Left ventricle myocardium superior (tissue), 1 donor: ENCODE measurements around the gene CCNI2. TPM values are rescaled to one million over a fixed set of nuclear protein-coding genes. Genes with fewer than 3 reads are reported as not detected.

Experiments used
- ATAC-seq: fragments of 200-7000 bp; cut with Tn5 transposase; one replicate; pipeline ENCODE4 v1.9.1; 2020; ENCODE audit warnings: mild to moderate bottlenecking, moderate library complexity
- DNase-seq: peaks from one replicate; pipeline ENCODE4 v3.0.0-alpha.2; 2020
- intact Hi-C: fragments of 100-400 bp; cut with micrococcal nuclease; formaldehyde crosslinking; loops from one replicate; pipeline ENCODE4 v1.11.0; 2022
- total RNA-seq: library from RNA; stranded (reverse); fragmentation: NEBNext Ultra II Directional; extraction: Animal tissue kit (Norgen Biotek cat#: 25700); gene quantifications from one replicate; pipeline ENCODE4 v1.2.1, GENCODE V29; 2021
- donor health status: DM: no; HTN: yes; CAD: no; lungs with severe emphysema.

The CCNI2 gene
- total RNA-seq, 1 donor from 2014 or later: 0.10 TPM

DNA sequence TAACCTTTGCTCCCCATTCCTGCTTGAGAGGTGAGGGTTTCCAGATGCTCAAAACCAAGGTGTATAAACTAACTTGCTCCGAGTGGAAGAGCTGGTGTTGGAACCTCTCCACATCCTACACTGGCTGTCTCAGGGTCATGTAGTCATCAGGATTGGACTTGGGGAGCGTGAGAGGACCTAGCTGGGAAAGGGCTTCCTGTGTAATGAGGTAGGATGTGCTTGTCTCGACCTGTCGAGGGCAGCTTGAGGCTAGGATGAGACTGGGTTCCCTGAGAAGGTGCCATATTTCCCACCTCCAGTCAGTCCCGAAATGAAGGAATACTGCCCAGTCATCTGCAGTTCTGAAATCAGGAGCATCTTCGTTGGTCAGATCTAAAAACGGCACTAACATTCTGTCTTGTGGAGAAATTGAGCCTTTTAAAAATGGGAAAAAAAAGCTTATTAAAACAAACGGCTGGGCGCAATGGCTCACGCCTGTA is 1.3 kb downstream of the CCNI2 start:
- DNase-seq (no peak), ATAC-seq (no peak)
- intact Hi-C loops: no loop called here

GRCh38 chr5:132749506-132749905 is 2.3 kb downstream of the CCNI2 start:
- ATAC-seq (no peak), DNase-seq (no peak)
- intact Hi-C loops: no loop called here

GRCh38 chr5:132750471-132751230 is 3.4 kb downstream of the CCNI2 start:
- intact Hi-C loops: no loop called here
- no peak for DNase-seq
- no peak for ATAC-seq

DNA sequence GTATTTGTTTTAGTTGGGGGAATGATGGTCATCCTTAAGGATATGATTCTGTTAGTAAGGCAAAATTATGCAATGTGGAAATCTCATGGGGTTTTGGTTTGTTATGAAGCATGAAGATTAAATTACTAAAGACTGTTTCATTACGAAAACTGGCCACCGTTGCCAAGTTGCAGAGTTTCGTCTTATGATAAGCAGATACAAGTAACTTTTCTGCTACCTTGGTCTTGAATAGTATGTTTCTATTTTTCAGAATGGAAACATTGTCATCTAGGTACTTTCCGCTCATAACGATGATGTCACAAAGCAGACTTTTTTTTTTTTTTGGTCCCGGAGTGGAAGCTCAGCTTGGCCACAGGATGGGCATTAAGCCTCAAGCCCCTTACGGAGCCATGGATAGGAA is 4.2 kb downstream of the CCNI2 start:
- DNase-seq (no peak), ATAC-seq (peak; percentile 51)
- intact Hi-C loops: no loop called here

DNA sequence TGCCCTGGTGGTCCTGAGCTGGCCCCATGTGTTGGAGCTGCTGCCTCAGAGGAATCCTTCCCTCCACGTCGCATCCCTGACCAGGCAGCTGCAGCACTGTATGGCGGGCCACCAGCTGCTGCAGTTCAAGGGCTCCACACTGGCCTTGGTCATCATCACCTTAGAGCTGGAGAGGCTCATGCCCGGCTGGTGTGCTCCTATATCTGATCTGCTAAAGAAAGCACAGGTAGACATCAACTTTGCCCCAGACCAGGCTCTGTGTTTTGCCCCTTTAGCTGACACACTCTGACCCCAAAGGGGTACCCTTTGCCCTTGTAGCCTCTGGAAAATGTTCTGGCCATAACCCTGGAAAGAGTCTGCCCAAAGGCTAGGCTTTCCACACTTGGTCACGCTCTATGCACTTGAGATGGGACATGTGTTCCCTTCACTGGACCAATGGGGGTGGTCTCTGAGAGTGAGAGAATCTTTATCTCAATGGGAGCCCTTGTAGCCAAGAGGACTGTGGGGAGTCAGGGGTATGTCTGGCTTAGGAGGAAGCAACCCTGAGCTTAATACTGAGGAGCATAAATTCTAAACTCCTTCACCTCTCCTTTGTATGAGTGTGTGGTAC is 4.8 kb downstream of the CCNI2 start:
- ATAC-seq (no peak), DNase-seq (no peak)
- intact Hi-C loops: no loop called here

DNA sequence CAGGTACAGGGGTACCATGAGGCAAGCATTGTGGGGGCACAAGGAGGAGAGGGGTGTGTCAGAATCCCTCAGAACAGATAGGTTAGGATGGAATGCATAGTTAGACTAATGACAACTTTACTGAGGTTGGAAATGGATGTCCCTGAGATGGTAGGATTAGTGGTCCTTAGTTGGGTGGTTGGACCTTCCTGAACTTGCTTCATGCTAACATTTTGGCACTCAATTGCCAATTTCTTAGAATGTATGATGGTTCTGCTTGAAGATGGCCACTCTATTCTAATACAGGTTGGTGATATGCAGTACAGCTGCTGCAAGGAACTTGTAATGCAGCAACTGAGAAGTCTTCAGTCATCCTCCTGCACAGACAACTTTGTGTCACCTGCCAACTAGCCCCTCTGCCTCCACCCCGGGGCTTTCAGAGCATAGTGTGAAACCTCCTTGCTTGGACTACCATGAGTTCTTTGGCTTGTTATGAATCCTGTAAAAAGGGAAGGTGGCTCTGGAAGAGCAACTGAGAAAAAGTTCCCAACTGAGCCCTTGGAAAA is 5.4 kb downstream of the CCNI2 start:
- ATAC-seq (no peak), DNase-seq (no peak)
- intact Hi-C loops: no loop called here

GRCh38 chr5:132753135-132753987 is 6.1 kb downstream of the CCNI2 start:
- no peak for DNase-seq
- intact Hi-C loops: no loop called here

GRCh38 chr5:132754111-132754510 is 6.9 kb downstream of the CCNI2 start:
- ATAC-seq (no peak), DNase-seq (no peak)
- intact Hi-C loops: no loop called here

More at GRCh38 chr5:132753135-132753987, 6.1 kb downstream of the CCNI2 start:
- ATAC-seq: peak; percentile 34

- no peak for DNase-seq
- intact Hi-C loops: no loop called here
- no peak for ATAC-seq
Observed at GRCh38 chr5:132754947-132755346, 7.7 kb downstream of the CCNI2 start.

GRCh38 chr5:132756542-132756941 is 9.3 kb downstream of the CCNI2 start:
- intact Hi-C loops: no loop called here
- ATAC-seq (no peak), DNase-seq (no peak)

DNA sequence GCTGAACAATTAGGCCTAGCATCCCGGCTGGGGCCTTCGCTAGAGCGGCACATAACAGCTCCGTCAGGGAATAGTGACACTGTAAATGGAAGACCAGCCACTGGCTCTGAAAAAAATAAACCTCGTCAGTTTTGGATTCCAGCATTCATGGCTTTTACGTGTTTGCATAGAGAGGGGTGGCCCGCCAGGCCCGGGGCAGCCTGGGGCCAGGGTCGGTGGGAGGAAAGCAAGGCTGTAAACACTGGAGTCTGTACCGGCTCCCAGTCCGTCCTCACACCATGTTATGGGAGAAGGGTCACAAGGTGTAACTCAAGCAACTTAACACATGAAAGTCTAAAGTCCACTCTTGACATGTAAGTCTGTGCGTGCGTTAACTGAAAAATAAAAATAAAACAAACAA is 11.2 kb downstream of the CCNI2 start:
- DNase-seq: no peak
- intact Hi-C loops: no loop called here
- no peak for ATAC-seq

GRCh38 chr5:132759114-132760048 is 12.2 kb downstream of the CCNI2 start:
- no peak for ATAC-seq
- intact Hi-C loops: no loop called here
- no peak for DNase-seq

DNA sequence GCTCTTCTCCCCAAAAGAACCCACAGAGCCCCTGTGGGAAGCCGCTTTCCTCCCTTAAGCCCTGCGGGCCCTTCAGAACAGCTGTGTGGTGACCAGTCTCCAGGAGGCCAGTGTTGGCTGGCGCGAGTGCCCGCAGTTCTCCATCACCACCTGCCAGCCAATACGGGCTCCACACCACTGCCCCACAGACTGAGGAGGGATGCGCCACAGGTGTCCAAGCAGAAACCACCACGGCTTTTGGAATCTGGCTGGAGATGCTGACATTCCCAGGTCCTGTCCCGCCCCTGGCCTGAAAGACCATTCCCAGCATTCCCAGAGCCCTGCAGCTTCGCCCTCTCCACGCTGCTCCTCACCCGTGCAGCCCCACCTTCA is 12.8 kb downstream of the CCNI2 start:
- intact Hi-C loops: no loop called here
- ATAC-seq (no peak), DNase-seq (no peak)

DNA sequence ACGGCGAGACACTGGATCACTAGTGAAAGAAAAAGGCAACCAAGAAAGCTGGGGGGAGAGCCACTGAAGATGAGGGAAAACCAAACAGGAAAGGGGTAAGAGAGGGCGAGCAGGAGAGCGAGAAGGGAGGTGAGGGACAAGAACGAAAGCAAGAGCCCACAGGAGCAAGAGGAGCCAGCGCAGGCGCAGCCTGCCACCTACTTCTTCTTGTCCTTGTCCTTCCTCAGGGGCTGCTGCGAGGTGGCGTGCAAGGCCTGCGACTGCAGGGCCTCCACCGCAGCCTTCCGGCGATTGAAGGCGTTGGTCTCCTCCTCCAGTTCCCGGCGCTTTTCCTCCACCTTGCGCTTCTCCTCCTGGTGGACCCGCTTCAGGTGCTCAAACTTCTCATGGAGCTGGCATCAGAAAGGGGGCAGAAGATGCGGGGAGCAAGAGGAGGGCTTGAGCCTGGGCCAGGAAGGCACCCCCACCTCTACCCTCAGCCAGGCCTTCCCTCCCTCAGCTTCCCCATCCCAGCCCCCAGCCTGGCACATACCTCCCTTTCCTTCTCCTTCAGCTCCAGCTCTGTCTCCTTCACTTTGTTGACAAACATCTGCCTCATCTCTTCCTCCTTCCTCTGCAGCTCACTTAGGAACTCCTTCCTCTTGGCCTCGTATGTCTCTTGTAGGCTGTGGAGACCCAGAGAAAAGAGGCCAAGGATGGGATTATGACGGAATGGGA is 13.5 kb downstream of the CCNI2 start:
- intact Hi-C loops: no loop called here

GRCh38 chr5:132761321-132762240 is 14.4 kb downstream of the CCNI2 start:
- ATAC-seq (no peak), DNase-seq (no peak)

More for the DNA sequence above, 13.5 kb downstream of the CCNI2 start:
- ATAC-seq: no peak
- DNase-seq: no peak

DNA sequence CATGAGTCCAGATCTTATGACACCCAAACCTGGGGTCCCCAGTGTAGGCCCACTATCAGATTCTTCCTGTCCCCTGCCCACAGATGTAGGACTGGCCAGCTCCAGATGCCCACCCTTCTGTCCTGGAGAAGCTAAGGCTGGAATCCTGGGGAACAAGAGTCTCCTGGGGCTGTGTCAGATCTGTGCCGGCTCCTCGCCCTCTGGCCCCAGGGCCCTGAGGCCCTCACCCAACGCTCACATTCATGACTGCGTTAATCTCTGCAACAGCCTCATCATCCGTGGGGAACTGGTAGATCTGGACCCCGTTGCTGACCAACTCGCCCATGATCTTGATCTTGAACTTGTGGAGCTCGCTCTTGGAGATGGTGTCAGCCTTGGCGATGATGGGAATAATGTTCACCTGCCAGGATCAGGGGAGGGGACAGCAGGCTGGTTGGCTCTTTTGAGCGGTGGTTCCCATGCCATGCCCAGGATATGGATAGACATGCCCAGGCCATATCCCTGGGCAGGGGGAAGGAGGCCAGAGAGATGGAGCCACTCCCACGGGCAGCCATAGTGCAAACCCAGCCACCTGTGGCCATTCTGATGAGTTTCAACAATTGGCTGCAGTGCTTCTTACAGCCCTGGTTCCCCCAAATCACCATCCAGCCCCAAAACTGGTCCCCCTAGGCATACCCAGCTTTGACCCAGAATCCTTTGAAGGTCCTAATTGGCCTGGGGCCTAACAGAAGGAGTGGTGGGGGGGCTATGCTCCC is 15.2 kb downstream of the CCNI2 start:
- ATAC-seq: no peak
- DNase-seq: no peak
- intact Hi-C loops: no loop called here

More at GRCh38 chr5:132761321-132762240, 14.4 kb downstream of the CCNI2 start:
- intact Hi-C loops: no loop called here
